ENCODE measurements around the gene EBI3.
"Not testable (repeated sequence)": the region's sequence is repeated elsewhere in the genome, so short reads cannot be mapped to it uniquely, and the experiment has no call there.

The EBI3 gene

GRCh38 chr19:4225885-4226284 lies 3.4 kb upstream of the EBI3 start:
- no peak for DNase-seq (ENCODE audit: low read depth, low spot score)
- H3K4me3 ChIP-seq (ENCODE audit: low read depth, low read length) = no peak overlapping the region
- in situ Hi-C loops (cut with HindIII; ENCODE audit: low sequenced_read_pairs) = no loop called here
- no peak for TF ChIP-seq CTCF (IDR thresholded peaks at IDR 0.05; ENCODE audit: low read depth, low read length)

- DNase-seq (ENCODE audit: low read depth, low spot score) = no peak
- in situ Hi-C loops (cut with HindIII; ENCODE audit: low sequenced_read_pairs) = no loop called here
- H3K4me3 ChIP-seq (ENCODE audit: low read depth, low read length) = no peak overlapping the region
- TF ChIP-seq CTCF (IDR thresholded peaks at IDR 0.05; ENCODE audit: low read depth, low read length) = no peak
Measured at GRCh38 chr19:4227771-4228170, 1.6 kb upstream of the EBI3 start.

GRCh38 chr19:4228765-4229178 lies 551 bp upstream of the EBI3 start:
- no peak for DNase-seq (ENCODE audit: low read depth, low spot score)
- no peak overlapping the region for H3K4me3 ChIP-seq (ENCODE audit: low read depth, low read length)
- no peak for TF ChIP-seq CTCF (IDR thresholded peaks at IDR 0.05; ENCODE audit: low read depth, low read length)
- in situ Hi-C loops (cut with HindIII; ENCODE audit: low sequenced_read_pairs) = no loop called here

GRCh38 chr19:4230237-4230636 lies 914 bp downstream of the EBI3 start:
- H3K4me3 ChIP-seq (ENCODE audit: low read depth, low read length); DNase-seq (ENCODE audit: low read depth, low spot score); in situ Hi-C loops (cut with HindIII; ENCODE audit: low sequenced_read_pairs): not testable (repeated sequence)

- DNase-seq (ENCODE audit: low read depth, low spot score); in situ Hi-C loops (cut with HindIII; ENCODE audit: low sequenced_read_pairs); H3K4me3 ChIP-seq (ENCODE audit: low read depth, low read length): not testable (repeated sequence)
Measured at GRCh38 chr19:4231521-4231920, 2.2 kb downstream of the EBI3 start.

GRCh38 chr19:4232139-4232538 lies 2.8 kb downstream of the EBI3 start:
- in situ Hi-C loops (cut with HindIII; ENCODE audit: low sequenced_read_pairs); H3K4me3 ChIP-seq (ENCODE audit: low read depth, low read length); DNase-seq (ENCODE audit: low read depth, low spot score): not testable (repeated sequence)

GRCh38 chr19:4232614-4233281 lies 3.4 kb downstream of the EBI3 start:
- in situ Hi-C loops (cut with HindIII; ENCODE audit: low sequenced_read_pairs) = no loop called here
- TF ChIP-seq CTCF (IDR thresholded peaks at IDR 0.05; ENCODE audit: low read depth, low read length) = no peak
- no peak overlapping the region for H3K4me3 ChIP-seq (ENCODE audit: low read depth, low read length)
- DNase-seq (ENCODE audit: low read depth, low spot score) = no peak

- in situ Hi-C loops (cut with HindIII; ENCODE audit: low sequenced_read_pairs) = no loop called here
- DNase-seq (ENCODE audit: low read depth, low spot score) = no peak
- peak; percentile 82 for TF ChIP-seq CTCF (IDR thresholded peaks at IDR 0.05; ENCODE audit: low read depth, low read length)
- H3K4me3 ChIP-seq (ENCODE audit: low read depth, low read length) = no peak overlapping the region
Measured at GRCh38 chr19:4233282-4233853, 4.0 kb downstream of the EBI3 start.
